GM19351 (cell line): ENCODE results near the gene FLOT2.
"Not testable (repeated sequence)": the region's sequence is repeated elsewhere in the genome, so short reads cannot be mapped to it uniquely, and the experiment has no call there.

Experiments
- ATAC-seq: cut with Tn5 transposase; IDR thresholded peaks from one replicate; pipeline ENCODE4 v1.9.1; 2021; ENCODE audit warnings: mild to moderate bottlenecking, moderate library complexity; ENCODE audit not compliant: unreplicated experiment

FLOT2 gene

DNA sequence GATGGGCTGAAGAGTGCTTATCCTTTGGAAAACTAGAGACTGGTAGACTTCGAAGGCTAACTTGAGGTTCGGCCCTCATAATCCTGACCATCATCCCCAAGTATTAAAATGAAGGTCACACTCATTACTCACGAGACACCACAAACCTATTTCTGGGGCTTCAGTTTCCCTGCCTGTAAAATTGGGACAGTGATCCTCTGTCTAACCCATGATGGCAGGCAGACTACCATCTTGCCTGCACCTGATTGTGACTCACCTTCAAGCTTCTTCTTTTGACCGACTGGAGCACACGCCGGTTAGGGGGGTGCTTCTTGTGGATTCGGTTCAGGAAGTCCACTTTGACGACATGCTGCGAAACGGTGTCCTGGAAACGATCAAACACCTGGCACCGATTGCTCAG lies 19.5 kb upstream of the FLOT2 start:
- no peak for ATAC-seq

DNA sequence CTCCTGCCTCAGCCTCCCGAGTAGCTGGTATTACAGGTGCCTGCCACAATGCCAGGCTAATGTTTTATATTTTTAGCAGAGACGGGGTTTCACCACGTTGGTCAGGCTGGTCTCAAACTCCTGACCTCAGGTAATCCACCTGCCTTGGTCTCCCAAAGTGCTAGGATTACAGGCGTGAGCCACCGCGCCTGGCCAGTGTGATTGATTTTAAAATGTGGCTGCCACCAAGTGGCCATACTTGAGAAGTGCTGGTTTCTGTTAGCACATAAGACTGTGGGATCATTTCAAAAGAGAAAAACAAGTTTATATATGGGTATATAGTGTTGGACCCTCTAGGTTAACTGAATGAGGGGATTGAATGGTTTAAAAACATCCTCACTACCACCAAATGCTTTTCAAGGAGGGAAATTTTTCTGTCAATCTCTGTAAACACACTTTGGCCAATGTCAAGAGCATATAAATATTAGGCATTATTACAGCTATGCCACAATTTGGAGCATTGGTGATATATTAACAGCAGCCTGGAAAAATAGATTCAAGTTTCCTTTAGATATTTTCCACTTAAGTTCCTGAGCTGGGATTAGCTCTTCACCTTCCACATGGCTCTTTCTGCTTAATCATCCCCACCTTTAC lies 18.9 kb upstream of the FLOT2 start:
- no peak for ATAC-seq

DNA sequence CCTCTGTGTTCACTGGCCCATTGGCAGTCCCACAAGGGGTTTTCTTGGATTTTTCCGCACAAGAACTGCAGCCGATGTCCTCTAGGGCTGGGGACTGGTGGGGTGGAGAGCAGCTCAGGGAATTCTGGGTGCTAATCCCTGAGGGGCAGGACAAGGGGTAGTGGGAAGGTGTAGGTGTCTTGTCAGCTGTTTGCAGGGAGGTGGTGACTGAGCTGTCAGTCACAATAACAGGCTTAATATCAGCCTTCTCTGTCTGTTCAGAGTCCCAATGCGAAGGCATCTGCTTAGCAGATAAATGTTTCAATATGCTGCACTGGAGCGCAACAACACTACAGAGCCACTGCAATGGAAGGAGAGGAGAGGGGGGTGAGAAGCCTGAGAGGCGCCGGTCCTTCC lies 15.4 kb upstream of the FLOT2 start:
- ATAC-seq, result no peak

DNA sequence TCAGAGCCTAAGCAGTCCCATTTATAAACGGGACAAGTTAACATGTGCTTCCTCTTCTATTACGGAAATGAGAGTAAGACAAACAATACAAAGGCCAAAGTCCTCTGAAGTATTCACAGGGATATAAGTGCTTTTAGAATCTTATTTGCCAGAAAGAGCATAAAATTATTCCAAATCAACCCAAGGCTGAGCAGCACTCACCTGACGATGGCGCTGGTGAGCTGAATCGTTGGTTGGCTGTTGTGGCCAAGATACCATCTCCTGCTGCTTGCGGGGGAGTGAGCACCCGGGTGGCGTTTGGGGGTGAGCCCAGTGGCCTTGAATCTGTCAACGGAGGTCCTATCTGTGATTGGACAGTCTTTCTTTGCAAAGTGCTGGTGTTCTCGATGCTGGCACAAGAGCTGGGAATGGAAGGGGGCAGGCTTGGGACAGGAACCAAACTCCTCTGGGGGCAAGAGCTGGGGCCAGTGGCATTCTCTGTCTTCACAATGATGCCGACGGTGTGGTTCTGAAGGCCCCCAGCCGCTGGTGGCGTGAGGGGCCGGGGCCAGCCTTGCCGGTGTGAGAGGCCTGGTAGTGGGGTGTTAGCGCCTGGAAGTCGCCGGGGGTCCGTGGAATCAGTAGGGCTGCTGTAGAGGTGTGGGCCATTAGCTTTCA lies 14.9 kb upstream of the FLOT2 start:
- no peak for ATAC-seq

DNA sequence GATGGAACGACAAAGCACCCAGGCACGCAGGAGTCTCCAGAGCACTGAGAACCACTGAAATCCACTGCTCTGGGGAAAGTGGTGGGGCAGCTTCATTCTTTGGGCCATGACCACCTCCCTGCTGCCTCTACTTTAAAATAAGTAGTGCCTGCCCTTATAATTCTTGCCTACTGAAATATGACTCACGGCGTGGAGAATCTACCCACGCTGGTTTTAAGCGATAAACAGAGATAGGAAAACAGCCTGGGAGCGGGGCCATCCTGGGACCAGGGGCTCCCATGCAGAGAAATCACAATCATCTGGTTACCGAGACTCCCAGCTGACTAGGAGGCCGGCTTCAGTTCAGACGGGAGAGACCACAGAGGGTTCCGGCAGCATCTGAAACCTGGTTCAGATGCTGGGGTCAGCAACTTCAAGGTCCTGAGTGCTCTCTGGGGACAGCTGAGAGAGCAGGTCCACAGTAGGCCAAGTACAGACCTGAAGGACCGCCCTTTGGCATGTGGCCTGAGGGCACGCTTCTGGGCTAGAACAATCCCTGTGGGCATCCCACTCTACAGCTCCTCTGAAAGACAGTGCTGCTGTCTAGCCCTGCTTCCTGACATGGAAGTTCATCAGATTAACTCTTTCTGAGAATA lies 14.0 kb upstream of the FLOT2 start:
- ATAC-seq, result no peak

DNA sequence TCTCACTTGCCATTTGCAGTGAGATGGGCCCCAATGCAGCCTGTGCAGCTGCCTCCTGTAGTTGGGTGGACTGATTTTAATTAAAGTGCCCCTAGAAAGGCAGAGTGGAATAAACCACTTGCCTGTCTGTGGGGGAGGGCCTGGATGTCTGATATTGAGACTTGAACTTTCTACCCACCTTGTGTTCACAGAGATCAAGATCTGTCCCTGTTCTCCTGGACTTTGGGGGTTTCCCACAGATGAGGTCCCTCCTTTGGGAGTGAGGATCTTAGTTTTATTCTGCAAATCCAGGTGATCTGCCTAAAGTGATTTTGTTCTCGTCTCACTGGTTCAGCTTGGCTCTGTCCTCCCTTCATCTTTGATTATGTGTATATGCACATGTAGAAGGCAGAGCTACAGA lies 13.0 kb upstream of the FLOT2 start:
- no peak for ATAC-seq

DNA sequence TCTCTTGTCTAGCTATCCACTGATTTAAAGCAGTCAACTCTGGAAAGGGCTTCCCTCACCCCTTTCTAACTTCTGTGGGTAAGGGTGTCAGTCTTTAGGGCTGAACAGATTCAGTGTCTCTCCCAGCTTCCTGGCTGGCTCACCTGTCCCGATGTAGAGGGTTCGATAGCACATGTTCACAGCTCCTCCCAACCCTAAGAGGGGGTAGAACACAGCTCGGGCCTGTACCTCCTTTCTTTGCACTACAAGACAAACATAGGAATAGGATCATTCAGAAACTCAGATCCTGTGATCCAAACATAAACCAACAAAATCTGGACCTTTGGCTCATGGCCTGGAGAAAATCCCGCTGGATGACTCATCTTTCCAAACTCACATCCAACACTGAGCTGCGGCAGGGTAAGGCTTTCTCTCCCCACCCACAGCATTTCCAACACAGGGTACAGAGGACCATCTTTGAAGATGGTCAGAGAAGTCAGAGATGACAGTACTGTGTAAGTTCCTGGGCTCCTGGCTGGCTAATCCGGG lies 11.2 kb upstream of the FLOT2 start:
- ATAC-seq, result no peak

DNA sequence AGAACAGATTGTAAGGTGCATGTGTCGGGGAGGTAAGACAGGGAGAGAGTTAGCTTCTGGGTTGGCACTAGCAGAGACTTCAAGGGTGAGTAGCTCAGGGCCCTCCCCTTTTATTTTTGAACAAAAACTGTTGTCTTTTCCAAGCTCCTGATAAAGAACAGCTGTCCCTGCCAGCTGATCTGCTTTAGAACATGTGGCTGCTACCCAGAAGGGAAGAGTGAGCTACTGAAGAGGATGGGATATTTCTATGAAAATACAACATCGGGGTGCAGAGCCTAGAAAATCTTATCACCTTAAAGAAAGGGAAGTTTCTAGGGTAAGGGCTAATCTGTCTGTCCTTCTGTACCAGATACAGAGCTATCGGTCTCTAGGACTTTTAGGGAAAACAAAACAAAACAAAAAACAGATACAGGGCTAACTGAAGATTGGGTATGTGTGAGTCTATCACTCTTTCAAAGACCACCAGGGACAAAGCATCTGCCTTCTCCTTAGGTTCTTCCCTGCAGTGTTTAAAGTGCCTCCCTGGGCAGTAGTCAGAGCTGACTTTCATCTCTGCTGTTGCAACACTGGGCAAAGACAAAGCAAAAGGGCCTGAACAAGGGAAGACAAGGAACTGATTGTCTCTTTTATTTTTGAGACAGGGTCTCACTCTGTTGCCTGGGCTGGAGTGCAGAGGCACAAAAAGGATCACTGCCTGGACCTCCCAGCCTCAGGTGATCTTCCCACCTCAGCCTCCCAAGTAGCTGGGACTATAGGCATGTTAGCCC lies 10.4 kb upstream of the FLOT2 start:
- ATAC-seq, result no peak

DNA sequence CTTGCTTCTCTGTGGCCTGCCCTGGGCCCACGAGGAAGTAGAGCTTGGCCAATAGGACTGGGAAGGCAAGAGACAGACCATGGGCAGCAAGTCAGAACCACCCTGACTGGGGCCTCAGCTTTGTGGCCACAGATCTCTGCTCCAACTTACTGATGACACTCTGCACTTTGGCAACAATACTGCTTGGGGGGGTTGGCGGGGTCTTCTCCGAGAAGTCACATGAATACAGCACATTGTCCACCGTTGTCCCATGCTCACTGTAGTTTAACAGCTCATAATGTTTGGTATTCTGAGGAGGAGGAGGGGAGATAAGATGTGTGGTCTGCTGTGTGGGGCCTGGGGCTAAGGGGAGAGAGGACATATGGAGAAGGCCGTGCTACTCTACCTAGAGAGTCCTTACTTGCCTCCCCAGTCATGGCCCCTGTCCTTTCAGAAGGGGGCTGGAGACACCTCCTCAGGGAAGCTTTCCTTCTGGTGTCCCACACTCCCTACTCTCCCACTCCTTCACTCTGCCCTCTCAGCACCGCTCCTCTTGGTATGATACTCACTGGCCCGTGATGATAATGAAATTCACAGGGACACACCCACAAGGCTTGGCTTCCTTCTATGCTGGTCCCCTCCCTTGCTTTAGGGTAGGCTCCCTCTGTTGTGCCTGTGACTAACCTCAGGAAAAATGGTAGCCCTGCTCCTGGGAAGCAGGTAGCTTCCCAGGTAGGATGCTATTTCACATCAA lies 9.3 kb upstream of the FLOT2 start:
- no peak for ATAC-seq

DNA sequence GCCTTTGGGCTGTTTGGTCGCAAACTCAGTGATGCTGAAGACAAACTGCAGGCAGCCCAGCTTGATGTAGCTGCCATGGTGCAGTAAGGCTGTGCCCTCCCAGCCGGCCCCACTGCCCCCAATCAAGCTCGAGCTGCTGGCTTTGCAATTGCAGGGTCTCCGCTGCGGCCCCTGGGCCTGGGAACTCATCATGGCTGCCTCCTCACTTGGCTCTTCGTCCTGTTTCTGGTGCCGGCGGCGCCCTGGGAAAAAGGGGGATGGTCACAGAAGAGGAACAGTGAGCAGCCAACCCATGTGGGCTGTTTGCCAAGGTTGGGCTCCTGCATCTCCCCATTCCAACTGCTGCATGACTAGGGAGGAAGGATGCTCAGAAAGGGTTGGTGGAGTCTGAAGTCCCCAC lies 8.7 kb upstream of the FLOT2 start:
- ATAC-seq, result no peak

DNA sequence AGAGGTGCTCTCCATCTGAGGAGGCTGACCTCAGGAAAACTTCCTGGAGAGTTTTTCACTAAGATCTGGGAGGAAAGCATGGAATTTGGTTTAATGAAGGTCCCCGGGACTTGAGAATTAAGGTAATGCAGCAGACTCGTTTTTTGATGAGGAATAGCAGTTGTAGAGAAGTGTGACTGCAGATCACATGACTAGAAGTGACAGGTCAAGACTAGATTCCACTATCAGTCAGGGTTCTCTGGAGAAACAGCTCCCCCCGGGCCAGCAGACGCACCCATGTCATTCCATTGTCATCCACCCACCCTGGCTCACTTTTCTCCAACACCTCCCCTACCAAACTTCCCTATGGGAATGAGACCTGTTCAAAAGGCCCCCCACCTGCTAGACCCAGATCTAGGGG lies 7.3 kb upstream of the FLOT2 start:
- ATAC-seq, result no peak

DNA sequence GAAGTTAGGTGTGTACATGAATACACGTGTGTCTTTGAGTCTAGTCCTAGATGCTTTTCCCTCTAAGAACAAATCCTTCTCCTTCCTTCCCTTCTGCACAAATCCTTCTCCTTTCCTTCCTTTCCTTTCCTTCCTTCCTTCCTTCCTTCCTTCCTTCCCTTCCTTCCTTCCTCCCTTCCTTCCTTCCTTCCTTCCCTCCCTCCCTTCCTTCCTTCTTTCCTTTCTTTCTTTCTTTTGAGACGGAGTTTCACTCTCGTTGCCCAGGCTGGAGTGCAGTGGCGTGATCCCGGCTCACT lies 6.0 kb upstream of the FLOT2 start:
- not testable (repeated sequence) for ATAC-seq

DNA sequence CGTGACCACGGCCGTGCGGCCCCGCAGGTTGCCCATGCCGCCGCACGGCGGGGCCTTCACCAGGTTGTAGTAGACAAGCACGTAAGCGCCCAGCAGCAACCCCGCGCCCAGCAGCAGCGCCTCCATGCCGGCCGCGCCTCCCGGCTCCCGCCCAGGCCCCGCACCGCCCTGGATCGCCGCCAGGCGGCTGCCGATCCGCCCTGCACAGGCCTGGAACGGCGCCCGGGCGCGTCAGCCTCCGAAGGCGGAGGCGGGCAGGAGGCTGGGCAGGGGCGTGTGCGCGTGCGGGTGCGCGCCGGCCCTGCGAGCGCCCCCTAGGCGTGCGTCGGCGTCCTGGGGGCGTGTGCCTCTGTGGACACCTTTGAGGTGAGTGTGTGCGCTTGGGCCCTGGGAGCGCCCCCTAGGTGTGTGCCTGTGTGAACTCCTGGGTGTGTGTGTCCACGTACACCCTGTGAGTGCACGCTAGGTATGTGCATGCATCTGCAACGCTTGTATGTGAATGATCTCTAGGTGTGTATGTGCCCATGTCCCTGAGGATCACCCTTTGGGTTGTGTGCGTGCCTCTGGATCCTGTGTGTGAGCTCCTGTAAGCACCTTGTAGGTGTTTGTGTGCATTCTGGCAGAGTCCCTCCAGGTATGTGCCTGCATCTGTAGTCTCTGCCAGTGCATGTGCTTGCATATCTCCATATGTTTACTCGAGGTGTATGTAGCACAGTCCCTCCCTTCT lies 5.4 kb upstream of the FLOT2 start, which contains the start of gene DHRS13:
Gene DHRS13 (minus strand): TSS at position 261 of the 727 bp plus-strand sequence. CDS start 135 bp downstream, at position 126.
- peak; percentile 89 for ATAC-seq

DNA sequence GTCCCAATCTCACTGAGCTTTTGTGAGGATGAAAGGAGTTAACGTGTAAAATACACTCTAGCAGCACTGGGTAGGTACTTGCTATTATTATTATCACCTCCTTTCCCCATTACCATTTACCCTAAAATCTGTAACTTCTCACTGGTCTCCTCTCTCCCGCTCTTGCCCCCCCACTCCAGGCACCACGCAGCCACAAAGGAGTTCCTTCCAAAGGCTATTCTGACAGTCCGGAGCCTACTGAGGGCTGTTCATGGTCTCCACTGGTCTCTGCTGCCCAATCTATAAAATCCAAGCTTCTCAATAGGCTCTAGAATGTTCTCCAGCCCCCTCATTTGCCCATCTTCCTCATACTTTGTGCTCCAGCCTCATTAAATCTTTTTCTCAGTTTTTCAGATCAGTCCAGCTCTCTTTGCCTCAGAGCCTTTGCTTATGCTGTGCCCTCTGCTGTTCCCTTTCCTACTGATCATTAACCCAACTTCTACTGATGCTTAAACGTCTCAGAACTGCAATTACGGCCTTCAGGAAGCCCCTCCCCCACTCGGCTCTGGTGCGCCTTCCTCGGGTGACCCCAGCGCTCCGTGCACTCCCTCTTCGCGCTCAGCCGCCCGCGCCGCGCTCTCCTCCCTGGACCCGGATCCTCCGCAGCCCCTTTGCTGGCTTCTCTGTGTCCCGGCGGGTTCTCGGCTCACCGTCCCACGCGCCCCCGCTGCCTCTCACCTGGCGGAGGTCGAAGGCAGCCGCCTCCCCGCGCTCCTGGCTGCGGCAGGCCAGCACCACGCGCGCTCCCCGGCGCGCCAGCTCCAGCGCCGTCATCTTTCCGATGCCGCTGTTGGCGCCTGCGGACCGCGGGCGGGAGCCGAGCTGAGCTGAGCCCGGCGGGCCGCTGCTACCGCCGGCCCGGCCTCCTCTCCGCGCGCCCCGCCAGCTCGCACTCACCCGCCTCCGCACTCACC lies 4.6 kb upstream of the FLOT2 start:
- ATAC-seq, result peak; percentile 31

DNA sequence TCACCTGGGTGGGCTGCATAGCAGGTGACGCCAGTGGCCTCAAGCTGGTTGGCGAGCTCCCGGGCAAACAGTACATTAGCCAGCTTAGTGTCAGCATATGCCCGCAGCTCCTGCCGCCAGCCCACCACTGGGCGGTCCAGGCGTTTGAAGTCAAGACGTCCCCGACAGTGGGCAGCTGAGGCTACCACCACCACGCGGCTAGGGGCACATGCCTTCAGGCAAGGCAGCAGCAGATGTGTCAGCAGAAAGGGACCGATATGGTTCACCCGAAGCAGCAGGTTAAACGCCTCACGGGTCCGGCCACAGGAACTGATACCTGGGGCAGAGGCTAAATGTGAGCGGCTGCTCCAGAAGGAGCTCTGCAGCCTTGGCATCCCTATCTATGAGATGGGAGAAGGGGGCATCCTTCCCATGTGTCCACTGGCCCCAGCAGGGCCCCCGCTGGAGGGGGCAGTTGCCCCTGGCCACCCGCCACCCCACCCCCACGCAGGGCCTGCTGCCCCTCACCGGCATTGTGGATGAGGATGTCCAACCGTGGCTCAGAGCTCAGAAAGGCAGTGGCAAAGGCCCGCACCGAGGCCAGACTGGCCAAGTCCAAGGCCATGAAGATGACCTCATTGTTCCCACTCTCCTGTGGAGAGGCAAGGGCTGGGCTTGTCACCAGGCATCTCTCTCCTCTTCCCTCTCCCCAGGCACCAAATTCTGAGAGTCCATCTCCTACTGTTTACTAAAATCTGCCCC lies 3.6 kb upstream of the FLOT2 start:
- ATAC-seq, result no peak

DNA sequence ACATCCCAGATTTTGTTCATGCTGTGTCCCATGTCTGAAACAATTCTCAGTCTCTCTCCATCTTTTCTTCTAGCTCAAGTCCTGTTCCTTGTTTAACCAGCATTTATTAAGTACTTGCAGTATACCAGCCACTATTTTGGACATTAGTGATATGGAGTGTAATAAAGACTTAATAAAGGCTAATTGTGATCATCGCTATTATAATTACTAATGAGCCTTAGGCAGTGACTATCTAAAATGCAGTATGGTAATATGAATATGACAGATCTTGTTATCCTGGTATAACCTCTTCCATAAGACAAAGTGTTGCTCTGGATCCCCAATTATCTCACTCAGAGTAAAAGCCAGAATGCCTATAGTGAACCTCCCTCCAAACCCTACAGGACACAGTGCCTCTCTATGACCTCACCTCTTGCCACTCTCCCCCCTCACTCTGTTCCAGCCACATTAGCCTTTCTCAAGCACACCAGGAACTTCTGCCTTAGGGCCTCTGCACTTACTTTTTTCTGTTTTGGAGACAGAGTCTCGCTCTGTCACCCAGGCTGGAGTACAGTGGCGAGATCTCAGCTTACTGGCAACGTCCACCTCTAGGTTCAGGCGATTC lies 1.8 kb upstream of the FLOT2 start:
- ATAC-seq, result no peak

DNA sequence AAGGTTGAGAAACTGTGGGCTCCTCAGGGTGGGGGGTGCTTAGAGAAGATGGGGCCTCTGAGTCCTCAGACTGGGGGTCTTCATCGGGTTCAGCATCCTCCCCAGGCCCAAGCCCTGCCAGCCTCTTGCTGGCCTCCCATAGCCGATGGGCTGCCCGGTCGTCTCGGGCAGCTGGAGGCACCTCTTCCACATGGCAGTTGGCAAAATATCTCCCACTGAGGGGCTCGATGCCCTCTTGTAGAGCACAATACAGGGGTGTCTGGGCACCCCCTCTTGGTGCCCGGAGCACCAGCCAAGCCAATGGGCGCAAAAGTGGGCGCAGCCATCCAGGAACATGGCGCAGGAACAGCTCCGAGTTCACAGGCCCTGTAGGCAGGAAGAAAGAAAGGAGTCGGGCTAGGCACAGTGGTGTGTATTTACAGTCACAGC lies 1.0 kb upstream of the FLOT2 start:
- no peak for ATAC-seq
